OCI-LY1 (cell line): ENCODE data around the gene OTOS.

Experiments
- CTCF ChIP-seq: fragments of 200-600 bp; sonication (generic), shearing (Covaris generic); IDR thresholded peaks from 2 replicates; pipeline ENCODE4 v1.5.1; 2017; ENCODE audit warnings: mild to moderate bottlenecking, antibody characterized with exemption, low read length, moderate library complexity, mixed read lengths
- EZH2 ChIP-seq: fragments of 200-600 bp; sonication (generic), shearing (Covaris generic); IDR thresholded peaks from 2 replicates; pipeline ENCODE4 v1.8.0; 2017; ENCODE audit warnings: borderline replicate concordance, mixed run types, mild to moderate bottlenecking, antibody characterized with exemption, low read length, moderate library complexity, mixed read lengths

- TF ChIP-seq EZH2 (no peak), CTCF (no peak)
Measured at GRCh38 chr2:240133401-240133800, 7.1 kb downstream of the OTOS start.
